HG03196 (cell line): ENCODE results near the gene CFAP46.

Experiments used
- ATAC-seq: cut with Tn5 transposase; IDR thresholded peaks from one replicate; pipeline ENCODE4 v1.9.1; 2021; ENCODE audit not compliant: unreplicated experiment

The CFAP46 gene

GRCh38 chr10:132884041-132884440, 58.3 kb downstream of the CFAP46 start:
- ATAC-seq = no peak

GRCh38 chr10:132883391-132883881, 58.9 kb downstream of the CFAP46 start:
- ATAC-seq = no peak

GRCh38 chr10:132882069-132882951, 60.1 kb downstream of the CFAP46 start:
- ATAC-seq = no peak

- ATAC-seq = no peak
Measured at GRCh38 chr10:132881186-132881920, 61.0 kb downstream of the CFAP46 start.

DNA sequence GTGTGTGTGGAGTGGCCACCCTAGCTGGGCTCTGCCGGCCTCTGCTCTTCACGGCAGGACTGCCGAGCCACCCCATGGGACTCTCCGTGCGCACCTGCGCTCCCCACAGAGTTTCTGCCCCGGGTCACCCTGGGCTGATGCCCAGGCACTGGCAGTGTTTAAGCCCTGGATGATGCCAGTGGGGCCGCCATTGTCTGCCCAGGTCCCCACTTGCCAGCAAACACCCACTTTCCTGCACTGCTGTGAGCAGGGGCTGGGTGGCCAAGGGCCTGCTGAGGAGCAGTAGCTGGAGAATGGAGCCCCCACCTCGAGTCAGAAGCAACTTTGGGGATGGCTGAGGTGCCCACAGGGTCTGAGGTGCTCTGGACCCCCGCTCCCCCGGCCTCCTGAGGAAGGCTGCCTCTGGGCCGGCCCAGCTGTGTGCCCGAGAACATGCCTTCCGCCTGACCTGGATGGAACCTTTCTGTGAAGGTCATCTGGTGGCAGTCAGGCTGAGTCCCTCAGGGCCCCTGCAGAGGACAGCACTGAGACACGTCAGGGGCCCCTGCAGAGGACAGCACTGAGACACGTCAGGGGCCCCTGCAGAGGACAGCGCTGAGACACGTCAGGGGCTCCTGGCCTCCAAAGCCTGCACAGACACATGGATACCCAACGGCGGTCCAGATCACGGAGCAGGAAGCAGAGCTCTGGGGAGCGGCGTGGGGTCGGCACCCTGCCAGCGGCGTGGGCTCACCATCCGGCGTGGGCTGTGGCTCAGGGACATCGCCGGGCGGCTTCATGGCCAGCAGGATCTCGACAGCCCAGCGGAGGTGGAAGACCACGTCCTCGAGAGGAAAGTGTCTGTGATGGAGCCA, 62.0 kb downstream of the CFAP46 start:
- no peak for ATAC-seq

DNA sequence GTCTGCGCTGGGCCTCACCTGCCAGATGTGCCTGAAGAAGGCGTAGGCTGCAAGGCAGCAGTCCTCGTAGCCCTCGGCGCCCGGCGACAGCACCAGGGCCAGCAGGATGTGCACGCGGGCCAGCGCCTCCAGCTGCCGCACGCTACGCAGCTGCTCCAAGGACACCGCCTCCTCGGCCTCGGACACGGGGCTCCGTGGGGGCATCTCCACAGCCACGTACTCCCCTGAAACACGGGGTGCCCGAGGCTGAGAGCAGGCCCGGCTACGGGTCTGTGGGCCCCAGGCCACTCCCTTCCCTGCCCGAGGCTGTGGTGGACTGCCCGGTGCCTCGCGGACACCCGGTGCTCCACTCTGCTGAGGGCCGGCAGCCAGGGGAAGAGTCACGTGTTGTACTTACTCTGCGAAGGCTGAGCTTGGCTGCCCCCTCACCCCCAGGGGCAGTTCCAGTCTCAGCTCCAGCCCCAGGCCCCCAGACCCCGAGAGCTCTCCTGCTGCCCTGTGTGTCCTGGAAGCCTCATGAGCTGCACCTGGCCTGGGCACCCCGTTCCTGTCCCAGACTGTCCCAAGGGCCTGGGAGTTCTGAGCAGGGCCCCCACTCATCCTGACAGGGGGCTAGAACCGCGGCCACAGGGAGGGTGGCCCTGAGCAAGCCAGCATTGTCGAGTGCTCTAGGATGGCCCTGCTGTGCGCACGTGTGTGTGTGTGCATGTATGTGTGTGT, 62.8 kb downstream of the CFAP46 start:
- ATAC-seq = no peak

- ATAC-seq = no peak
Measured at GRCh38 chr10:132878730-132879407, 63.5 kb downstream of the CFAP46 start.

GRCh38 chr10:132878091-132878729, 64.2 kb downstream of the CFAP46 start:
- no peak for ATAC-seq

DNA sequence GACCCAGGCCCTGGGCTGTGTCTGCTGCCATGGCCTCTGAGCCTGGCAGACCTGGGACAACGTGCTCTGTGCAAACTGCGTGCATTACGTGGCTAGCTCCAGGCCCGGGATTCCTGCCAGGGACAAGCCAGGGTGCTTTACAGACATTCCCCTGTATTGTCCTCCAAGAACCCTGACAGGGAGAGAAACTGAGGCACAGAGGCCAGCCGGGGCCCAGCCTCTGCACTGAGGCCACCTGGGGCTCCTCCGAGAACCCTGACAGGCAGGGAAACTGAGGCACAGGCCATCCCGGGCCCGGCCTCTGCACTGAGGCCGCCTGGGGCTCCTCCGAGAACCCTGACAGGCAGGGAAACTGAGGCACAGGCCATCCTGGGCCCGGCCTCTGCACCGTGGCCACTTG, 64.9 kb downstream of the CFAP46 start:
- ATAC-seq = no peak

DNA sequence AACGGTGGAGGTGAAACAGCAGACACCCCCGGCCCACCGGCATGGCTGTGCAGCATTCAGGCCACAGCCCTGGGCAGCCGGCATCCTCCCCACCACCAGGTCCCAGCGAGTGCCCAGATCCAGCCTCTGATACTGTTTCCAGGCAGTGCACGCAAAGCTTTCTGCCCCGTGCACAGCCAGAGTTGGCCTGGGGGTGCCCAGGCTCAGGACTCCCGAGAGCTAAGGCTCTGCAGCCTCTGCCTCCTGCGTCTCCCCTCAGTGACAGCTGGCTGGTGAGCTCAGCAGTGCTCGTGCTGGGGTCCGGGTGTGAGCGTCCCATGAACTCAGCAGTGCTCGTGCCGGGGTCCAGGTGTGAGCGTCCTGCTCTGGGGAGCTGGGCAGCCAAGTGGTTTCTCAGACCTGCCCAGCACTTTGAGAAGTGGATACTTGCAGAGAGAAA, 65.4 kb downstream of the CFAP46 start:
- no peak for ATAC-seq

DNA sequence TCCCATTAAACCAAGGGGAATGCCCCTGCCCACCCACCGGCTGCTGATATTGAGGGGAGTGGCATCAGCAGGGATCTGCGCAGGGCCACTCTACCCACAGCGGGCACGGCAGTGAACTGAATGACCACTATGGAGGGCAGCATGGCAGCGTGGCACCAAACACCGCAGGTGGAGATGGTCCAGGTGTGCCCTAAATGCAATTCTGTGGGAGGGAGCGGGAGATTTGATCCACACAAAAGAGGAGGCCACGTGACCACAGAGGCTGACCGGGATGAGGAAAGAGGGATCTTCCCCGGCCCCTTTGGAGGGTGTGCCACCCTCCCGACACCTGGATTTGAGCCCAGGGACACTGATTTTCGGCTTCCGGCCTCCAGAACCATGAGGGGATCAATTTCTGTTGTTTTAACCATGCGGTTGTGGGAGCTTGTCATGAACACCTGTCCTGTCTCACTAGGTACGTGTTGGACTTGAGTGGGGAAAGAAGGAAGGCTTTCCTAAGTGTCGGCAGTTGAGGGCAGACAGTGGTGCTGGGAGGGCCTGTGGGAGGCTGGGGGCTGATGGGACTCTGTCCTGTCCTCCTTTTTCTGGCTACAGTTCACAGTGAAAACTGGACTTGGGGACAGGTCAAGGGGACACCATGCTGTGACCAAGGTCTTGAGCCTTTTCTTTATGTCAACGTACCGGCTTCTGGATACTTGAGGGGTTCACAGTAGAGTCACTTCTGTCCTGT, 66.1 kb downstream of the CFAP46 start:
- ATAC-seq = no peak

DNA sequence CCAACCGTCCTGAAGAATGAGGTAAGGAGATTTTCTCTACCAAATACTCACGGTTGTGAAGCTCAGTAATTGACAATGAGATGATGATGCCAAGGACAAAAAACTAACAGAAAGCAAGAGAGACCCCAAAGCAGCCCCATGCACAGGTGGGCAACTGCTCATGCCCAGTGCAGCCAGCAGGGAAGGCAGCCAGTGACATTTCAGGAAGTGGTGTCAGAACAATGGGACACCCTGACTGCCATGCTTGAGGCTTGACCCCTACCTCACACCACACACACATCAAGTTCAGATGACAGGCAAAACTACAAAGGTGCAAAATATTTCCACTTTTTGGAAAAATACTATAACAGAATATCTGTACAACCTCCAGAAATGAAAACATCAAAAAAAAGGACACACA, 66.9 kb downstream of the CFAP46 start:
- no peak for ATAC-seq

DNA sequence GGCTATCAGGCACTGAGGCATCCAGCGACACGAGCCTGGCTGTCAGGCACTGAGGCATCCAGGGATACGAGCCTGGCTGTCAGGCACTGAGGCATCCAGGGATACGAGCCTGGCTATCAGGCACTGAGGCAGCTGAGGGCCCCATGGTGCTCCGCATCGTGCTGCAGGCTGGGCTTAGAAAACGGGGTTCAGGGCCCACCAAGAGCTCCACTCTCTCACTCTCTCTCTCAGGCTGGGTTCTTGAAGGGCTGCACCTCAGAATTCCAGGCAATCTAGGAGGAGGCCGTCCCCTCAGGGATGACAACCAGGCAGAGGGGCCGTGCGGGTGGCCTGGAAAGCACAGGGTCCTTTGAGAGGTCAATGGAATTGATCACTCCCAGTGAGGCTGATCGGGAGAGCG, 69.0 kb downstream of the CFAP46 start:
- no peak for ATAC-seq

- ATAC-seq = no peak
Measured at GRCh38 chr10:132872658-132873057, 69.7 kb downstream of the CFAP46 start.

DNA sequence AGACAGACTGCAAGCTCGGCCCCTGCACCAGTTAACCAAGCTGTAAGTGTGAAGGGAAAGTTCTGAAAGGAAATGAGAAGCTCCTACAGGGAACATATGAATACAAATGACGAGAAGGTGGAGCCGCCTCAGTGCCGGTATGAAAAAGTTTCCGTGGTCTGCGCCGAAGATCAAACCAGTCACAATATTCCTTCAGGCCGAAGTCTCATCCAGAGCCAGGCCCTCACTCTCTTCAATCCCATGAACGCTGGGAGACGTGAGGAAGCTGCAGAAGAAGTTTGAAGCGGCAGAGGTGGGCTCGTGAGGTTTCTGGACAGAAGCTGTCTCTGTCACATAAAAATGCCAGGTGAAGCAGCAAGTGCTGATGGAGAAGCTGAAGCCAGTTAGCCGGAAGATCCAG, 71.9 kb downstream of the CFAP46 start:
- no peak for ATAC-seq

- ATAC-seq = no peak
Measured at GRCh38 chr10:132869621-132870020, 72.7 kb downstream of the CFAP46 start.

- ATAC-seq = no peak
Measured at GRCh38 chr10:132868995-132869394, 73.4 kb downstream of the CFAP46 start.

GRCh38 chr10:132867801-132868644, 74.3 kb downstream of the CFAP46 start:
- ATAC-seq = no peak
